PFSK-1 (cell line): ENCODE data around the gene CHRNG.

Source experiments
- FOXP2 ChIP-seq: optimal IDR thresholded peaks from 2 replicates; pipeline ENCODE3; 2011; ENCODE audit warnings: borderline replicate concordance, control low read depth, inconsistent platforms; ENCODE audit not compliant: insufficient read depth; ENCODE audit errors: extremely low read length, extremely low read depth
- POLR2AphosphoS5 ChIP-seq: IDR thresholded peaks from 2 replicates; pipeline ENCODE4 v1.6.1; 2012; ENCODE audit warnings: low read depth, mild to moderate bottlenecking, control low read depth, low read length, moderate library complexity
- REST ChIP-seq, 2 experiments: IDR thresholded peaks; 2 replicates each; pipeline versions ENCODE4 v1.6.1 to v1.8.0; 2011 to 2012; ENCODE audit warnings: low read depth in 2 of 2, low read length in 2 of 2, control low read depth in 1 of 2, inconsistent platforms in 1 of 2, mild to moderate bottlenecking in 1 of 2, moderate library complexity in 1 of 2; ENCODE audit not compliant: insufficient read depth in 1 of 2
- SIN3A ChIP-seq: IDR thresholded peaks from 2 replicates; pipeline ENCODE4 v1.6.1; 2012; ENCODE audit warnings: mild to moderate bottlenecking, low read length, moderate library complexity, borderline replicate concordance; ENCODE audit not compliant: insufficient read depth
- TAF1 ChIP-seq: IDR thresholded peaks from 2 replicates; pipeline ENCODE4 v1.6.1; 2012; ENCODE audit warnings: low read length, control low read depth, borderline replicate concordance; ENCODE audit not compliant: insufficient read depth

Gene CHRNG

GRCh38 chr2:232512602-232513001 is 26.9 kb upstream of the CHRNG start:
- TF ChIP-seq POLR2AphosphoS5 (no peak), FOXP2 (no peak), SIN3A (no peak), TAF1 (no peak), REST (IDR thresholded peaks at IDR 0.05; ENCODE audit: insufficient read depth in 1 of 2, low read depth in 2 of 2, low read length in 2 of 2) (no peak)

GRCh38 chr2:232513353-232513752 is 26.1 kb upstream of the CHRNG start:
- TF ChIP-seq POLR2AphosphoS5 (no peak), FOXP2 (no peak), REST (IDR thresholded peaks at IDR 0.05; ENCODE audit: insufficient read depth in 1 of 2, low read depth in 2 of 2, low read length in 2 of 2) (no peak), SIN3A (no peak), TAF1 (no peak)

- TF ChIP-seq POLR2AphosphoS5 = no peak
- TF ChIP-seq FOXP2 = no peak
- no peak for TF ChIP-seq TAF1
- no peak for TF ChIP-seq REST (IDR thresholded peaks at IDR 0.05; ENCODE audit: insufficient read depth in 1 of 2, low read depth in 2 of 2, low read length in 2 of 2)
- TF ChIP-seq SIN3A = no peak
Measured at GRCh38 chr2:232515639-232516038, 23.9 kb upstream of the CHRNG start.

- TF ChIP-seq FOXP2 = no peak
Measured at GRCh38 chr2:232516551-232516950, 22.9 kb upstream of the CHRNG start.

- TF ChIP-seq REST (IDR thresholded peaks at IDR 0.05; ENCODE audit: insufficient read depth in 1 of 2, low read depth in 2 of 2, low read length in 2 of 2) = no peak
- TF ChIP-seq SIN3A = no peak
- TF ChIP-seq TAF1 = no peak
- no peak for TF ChIP-seq FOXP2
- no peak for TF ChIP-seq POLR2AphosphoS5
Measured at GRCh38 chr2:232518844-232519243, 20.6 kb upstream of the CHRNG start.
